ENCODE results near the gene FAAH2.

The FAAH2 gene

GRCh38 chrX:57364145-57364544 is 77.6 kb downstream of the FAAH2 start:
- TF ChIP-seq, protein P1, sequence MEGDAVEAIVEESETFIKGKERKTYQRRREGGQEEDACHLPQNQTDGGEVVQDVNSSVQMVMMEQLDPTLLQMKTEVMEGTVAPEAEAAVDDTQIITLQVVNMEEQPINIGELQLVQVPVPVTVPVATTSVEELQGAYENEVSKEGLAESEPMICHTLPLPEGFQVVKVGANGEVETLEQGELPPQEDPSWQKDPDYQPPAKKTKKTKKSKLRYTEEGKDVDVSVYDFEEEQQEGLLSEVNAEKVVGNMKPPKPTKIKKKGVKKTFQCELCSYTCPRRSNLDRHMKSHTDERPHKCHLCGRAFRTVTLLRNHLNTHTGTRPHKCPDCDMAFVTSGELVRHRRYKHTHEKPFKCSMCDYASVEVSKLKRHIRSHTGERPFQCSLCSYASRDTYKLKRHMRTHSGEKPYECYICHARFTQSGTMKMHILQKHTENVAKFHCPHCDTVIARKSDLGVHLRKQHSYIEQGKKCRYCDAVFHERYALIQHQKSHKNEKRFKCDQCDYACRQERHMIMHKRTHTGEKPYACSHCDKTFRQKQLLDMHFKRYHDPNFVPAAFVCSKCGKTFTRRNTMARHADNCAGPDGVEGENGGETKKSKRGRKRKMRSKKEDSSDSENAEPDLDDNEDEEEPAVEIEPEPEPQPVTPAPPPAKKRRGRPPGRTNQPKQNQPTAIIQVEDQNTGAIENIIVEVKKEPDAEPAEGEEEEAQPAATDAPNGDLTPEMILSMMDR (IDR thresholded peaks at IDR 0.05): no peak

DNA sequence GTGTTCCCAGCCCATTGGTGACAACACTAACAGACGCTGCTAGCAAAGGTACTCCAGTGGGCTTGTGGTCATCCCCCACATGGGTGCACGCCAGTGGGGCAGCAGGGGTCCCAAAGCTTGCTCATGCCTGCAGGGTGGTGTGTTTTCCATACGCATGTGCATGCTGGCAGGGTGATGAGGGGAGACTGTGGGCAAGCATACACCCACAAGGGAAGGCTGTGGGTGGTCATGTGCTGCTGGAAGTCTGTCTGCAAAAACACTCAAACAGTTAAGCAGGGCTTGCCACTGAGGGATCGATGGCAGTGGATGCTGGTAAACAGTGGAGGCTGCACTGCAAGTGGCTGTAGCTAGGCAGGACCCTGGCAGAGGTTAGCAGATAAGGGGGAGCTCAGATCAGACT is 79.9 kb downstream of the FAAH2 start:
- TF ChIP-seq, protein P1 (IDR thresholded peaks at IDR 0.05): no peak

- TF ChIP-seq, protein P1 (IDR thresholded peaks at IDR 0.05): no peak
Observed at GRCh38 chrX:57367649-57368048, 81.1 kb downstream of the FAAH2 start.

DNA sequence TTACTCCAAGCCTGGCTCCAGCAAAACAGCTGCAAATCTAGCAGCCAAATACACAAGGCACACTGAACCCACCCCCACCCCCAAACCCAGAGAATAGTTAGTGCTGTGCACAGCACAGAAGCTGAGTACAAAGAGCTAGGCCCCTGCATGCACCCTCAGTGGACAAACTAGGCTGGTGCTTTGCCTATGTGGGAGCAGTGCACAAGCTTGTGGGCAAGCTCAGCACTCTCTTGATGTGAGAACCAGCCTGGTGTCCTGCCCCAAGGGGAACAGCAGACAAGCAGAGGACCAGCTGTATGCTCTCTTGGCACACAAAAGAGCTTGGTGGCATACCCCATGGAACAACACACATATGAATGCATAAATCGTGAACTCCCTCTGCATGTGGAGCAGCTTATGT is 81.7 kb downstream of the FAAH2 start:
- TF ChIP-seq, protein P1 (IDR thresholded peaks at IDR 0.05): no peak

DNA sequence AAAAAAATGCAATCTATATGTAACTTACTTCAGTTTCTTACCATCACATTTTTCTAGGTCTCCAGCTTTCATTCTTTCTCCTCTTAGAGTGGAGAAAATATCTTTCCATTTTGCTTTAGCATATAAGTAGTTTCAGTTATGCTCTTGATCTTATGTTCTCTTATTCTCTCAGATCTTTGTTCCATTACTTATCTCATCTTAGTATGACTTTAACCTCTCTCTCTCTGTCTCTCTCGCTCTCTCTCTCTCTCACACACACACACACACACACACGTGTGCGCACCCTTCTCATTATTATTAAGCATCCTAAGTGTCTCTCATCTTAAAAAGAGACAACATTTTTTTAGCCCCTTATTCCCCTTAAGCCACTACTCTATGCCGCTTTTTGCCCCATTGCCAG is 92.8 kb downstream of the FAAH2 start:
- TF ChIP-seq, protein P1 (IDR thresholded peaks at IDR 0.05): no peak

GRCh38 chrX:57380026-57380796 is 93.7 kb downstream of the FAAH2 start:
- TF ChIP-seq, protein P1 (IDR thresholded peaks at IDR 0.05): no peak

GRCh38 chrX:57406149-57406548 is 119.6 kb downstream of the FAAH2 start:
- TF ChIP-seq, protein P1 (IDR thresholded peaks at IDR 0.05): no peak

DNA sequence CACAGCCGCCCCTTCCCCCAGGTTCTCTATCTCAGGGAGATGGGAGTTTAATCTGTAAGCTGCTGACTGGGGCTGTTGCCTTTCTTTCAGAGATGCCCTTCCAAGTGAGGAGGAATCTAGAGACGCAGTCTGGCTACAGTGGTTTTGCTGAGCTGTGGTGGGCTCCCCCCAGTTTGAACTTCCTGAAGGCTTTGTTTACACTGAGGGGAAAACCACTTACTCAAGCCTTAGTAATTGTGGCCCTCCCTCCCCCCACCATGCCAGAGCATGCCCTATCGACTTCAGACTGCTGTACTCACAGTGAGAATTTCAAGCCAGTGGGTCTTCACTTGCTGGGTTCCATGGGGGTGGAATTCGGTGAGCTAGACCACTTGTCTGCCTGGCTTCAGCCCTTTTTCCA is 131.3 kb downstream of the FAAH2 start:
- TF ChIP-seq, protein P1 (IDR thresholded peaks at IDR 0.05): no peak
